ENCODE measurements around the gene MT1H. TPM values are rescaled to one million over a fixed set of nuclear protein-coding genes. Genes with fewer than 3 reads are reported as not detected.
"Not testable (repeated sequence)": the region's sequence is repeated elsewhere in the genome, so short reads cannot be mapped to it uniquely, and the experiment has no call there.

Gene MT1H
- total and polyA plus RNA-seq, 2 donors = 0.85 to 50.7 TPM

GRCh38 chr16:56670620-56670934 is 963 bp downstream of the MT1H start:
- peaks cover 60 to 93% of the 10 kb centered on the region in 2 donors for H3K27me3 ChIP-seq (ENCODE audit: control insufficient read depth in 2 of 2, insufficient read depth in 1 of 2, low read length in 1 of 2)
- WGBS = 51% methylated on average over 2 of the region's 2 CpGs
- H3K27ac ChIP-seq (ENCODE audit: low read depth in 1 of 2, low read length in 1 of 2) = no peak overlapping the region
- no peak for DNase-seq (ENCODE audit: low read depth in 6 of 9, low spot score in 9 of 9)
- no peak overlapping the region for H3K4me3 ChIP-seq (ENCODE audit: low read length in 2 of 2)
- no peaks in the 10 kb centered on the region for H3K36me3 ChIP-seq (ENCODE audit: control insufficient read depth in 2 of 2, insufficient read depth in 2 of 2, low read length in 1 of 2)
- no peaks in the 10 kb centered on the region for H3K9me3 ChIP-seq (ENCODE audit: control insufficient read depth in 2 of 2, insufficient read depth in 1 of 2, low read length in 1 of 2)
- H3K4me1 ChIP-seq (ENCODE audit: control insufficient read depth in 2 of 2, insufficient read depth in 2 of 2, low read length in 2 of 2) = peaks cover 8 to 10% of the 10 kb centered on the region in 2 donors

GRCh38 chr16:56671691-56672090 is 2.1 kb downstream of the MT1H start:
- Histone ChIP-seq H3K4me1 (ENCODE audit: control insufficient read depth in 2 of 2, insufficient read depth in 2 of 2, low read length in 2 of 2) (peaks cover 14 to 19% of the 10 kb centered on the region in 2 donors), H3K27me3 (ENCODE audit: control insufficient read depth in 2 of 2, insufficient read depth in 1 of 2, low read length in 1 of 2) (peaks cover 59 to 93% of the 10 kb centered on the region in 2 donors)
- not testable (repeated sequence) for H3K27ac ChIP-seq (ENCODE audit: low read depth in 1 of 2, low read length in 1 of 2); H3K36me3 ChIP-seq (ENCODE audit: control insufficient read depth in 2 of 2, insufficient read depth in 2 of 2, low read length in 1 of 2); H3K9me3 ChIP-seq (ENCODE audit: control insufficient read depth in 2 of 2, insufficient read depth in 1 of 2, low read length in 1 of 2); H3K4me3 ChIP-seq (ENCODE audit: low read length in 2 of 2); DNase-seq (ENCODE audit: low read depth in 6 of 9, low spot score in 9 of 9)
- 93% methylated on average over 2 of the region's 2 CpGs for WGBS

GRCh38 chr16:56672171-56672570 is 2.6 kb downstream of the MT1H start:
- not testable (repeated sequence) for H3K36me3 ChIP-seq (ENCODE audit: control insufficient read depth in 2 of 2, insufficient read depth in 2 of 2, low read length in 1 of 2); H3K4me3 ChIP-seq (ENCODE audit: low read length in 2 of 2); DNase-seq (ENCODE audit: low read depth in 6 of 9, low spot score in 9 of 9); H3K9me3 ChIP-seq (ENCODE audit: control insufficient read depth in 2 of 2, insufficient read depth in 1 of 2, low read length in 1 of 2); H3K27ac ChIP-seq (ENCODE audit: low read depth in 1 of 2, low read length in 1 of 2)
- Histone ChIP-seq H3K4me1 (ENCODE audit: control insufficient read depth in 2 of 2, insufficient read depth in 2 of 2, low read length in 2 of 2) (peaks cover 14 to 22% of the 10 kb centered on the region in 2 donors), H3K27me3 (ENCODE audit: control insufficient read depth in 2 of 2, insufficient read depth in 1 of 2, low read length in 1 of 2) (peaks cover 56 to 93% of the 10 kb centered on the region in 2 donors)
- WGBS = 98% methylated on average over 3 of the region's 3 CpGs

DNA sequence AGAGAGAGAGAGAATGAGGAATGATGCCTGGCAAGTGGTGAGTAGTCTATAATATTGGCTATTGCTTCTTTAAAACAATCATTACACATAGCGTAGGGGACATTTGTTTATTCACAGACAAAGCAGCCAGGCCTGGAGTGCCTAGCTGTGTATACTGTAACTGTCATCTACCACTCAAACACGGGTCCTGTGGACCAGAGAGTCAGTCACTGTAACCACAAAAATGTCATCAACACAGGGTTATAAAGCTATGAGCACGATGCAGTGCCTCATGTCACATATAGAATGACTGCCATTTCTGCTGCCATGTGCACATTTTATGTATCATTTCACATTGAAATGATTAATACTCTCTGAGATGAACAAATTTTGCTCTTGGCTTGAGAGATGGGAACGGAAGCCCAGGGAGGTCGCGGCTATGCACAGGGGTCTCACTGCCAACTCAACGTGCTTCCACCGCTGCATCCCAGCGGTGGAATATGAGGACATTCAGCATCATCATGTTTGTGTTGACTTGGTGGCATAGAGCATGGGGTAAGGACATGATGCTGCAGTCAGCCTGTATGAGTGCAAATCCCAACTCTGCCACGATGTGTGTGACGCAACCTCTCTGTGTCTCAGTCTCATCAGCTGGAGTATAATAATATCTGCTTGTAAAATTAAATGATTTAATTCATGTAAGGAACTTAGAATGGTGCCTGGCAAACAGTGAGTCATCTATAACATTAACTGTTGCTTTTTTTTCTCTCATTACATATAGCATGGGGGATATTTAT is 3.3 kb downstream of the MT1H start:
- 91% methylated on average over 11 of the region's 11 CpGs for WGBS
- Histone ChIP-seq H3K4me1 (ENCODE audit: control insufficient read depth in 2 of 2, insufficient read depth in 2 of 2, low read length in 2 of 2) (peaks cover 10 to 17% of the 10 kb centered on the region in 2 donors), H3K9me3 (ENCODE audit: control insufficient read depth in 2 of 2, insufficient read depth in 1 of 2, low read length in 1 of 2) (no peaks in the 10 kb centered on the region), H3K27ac (ENCODE audit: low read depth in 1 of 2, low read length in 1 of 2) (no peak overlapping the region), H3K27me3 (ENCODE audit: control insufficient read depth in 2 of 2, insufficient read depth in 1 of 2, low read length in 1 of 2) (peaks cover 48 to 90% of the 10 kb centered on the region in 2 donors), H3K4me3 (ENCODE audit: low read length in 2 of 2) (no peak overlapping the region), H3K36me3 (ENCODE audit: control insufficient read depth in 2 of 2, insufficient read depth in 2 of 2, low read length in 1 of 2) (no peaks in the 10 kb centered on the region)
- no peak for DNase-seq (ENCODE audit: low read depth in 6 of 9, low spot score in 9 of 9)

- Histone ChIP-seq H3K4me1 (ENCODE audit: control insufficient read depth in 2 of 2, insufficient read depth in 2 of 2, low read length in 2 of 2) (peaks cover 9 to 17% of the 10 kb centered on the region in 2 donors), H3K27ac (ENCODE audit: low read depth in 1 of 2, low read length in 1 of 2) (no peak overlapping the region), H3K4me3 (ENCODE audit: low read length in 2 of 2) (no peak overlapping the region), H3K27me3 (ENCODE audit: control insufficient read depth in 2 of 2, insufficient read depth in 1 of 2, low read length in 1 of 2) (peaks cover 39 to 86% of the 10 kb centered on the region in 2 donors), H3K9me3 (ENCODE audit: control insufficient read depth in 2 of 2, insufficient read depth in 1 of 2, low read length in 1 of 2) (no peaks in the 10 kb centered on the region), H3K36me3 (ENCODE audit: control insufficient read depth in 2 of 2, insufficient read depth in 2 of 2, low read length in 1 of 2) (no peaks in the 10 kb centered on the region)
- DNase-seq (ENCODE audit: low read depth in 6 of 9, low spot score in 9 of 9) = peak in 3 of 9 donors; percentile 37 to 56 (median 45)
- WGBS = 33% methylated on average over 12 of the region's 12 CpGs
Measured at GRCh38 chr16:56673921-56674320, 4.3 kb downstream of the MT1H start.

DNA sequence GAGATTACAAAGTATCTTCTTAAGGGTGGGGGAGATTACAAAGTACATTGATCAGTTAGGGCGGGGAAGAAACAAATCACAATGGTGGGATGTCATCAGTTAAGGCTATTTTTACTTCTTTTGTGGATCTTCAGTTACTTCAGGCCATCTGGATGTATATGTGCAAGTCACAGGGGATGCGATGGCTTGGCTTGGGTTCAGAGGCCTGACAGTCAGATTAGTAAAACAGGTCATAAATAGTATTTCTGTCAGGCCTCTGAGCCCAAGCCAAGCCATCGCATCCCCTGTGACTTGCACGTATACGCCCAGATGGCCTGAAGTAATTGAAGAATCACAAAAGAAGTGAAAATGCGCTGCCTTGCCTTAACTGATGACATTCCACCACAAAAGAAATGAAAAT is 5.0 kb downstream of the MT1H start:
- H3K36me3 ChIP-seq (ENCODE audit: control insufficient read depth in 2 of 2, insufficient read depth in 2 of 2, low read length in 1 of 2); H3K4me3 ChIP-seq (ENCODE audit: low read length in 2 of 2); H3K27ac ChIP-seq (ENCODE audit: low read depth in 1 of 2, low read length in 1 of 2); H3K9me3 ChIP-seq (ENCODE audit: control insufficient read depth in 2 of 2, insufficient read depth in 1 of 2, low read length in 1 of 2); DNase-seq (ENCODE audit: low read depth in 6 of 9, low spot score in 9 of 9): not testable (repeated sequence)
- WGBS = 93% methylated on average over 6 of the region's 6 CpGs
- Histone ChIP-seq H3K4me1 (ENCODE audit: control insufficient read depth in 2 of 2, insufficient read depth in 2 of 2, low read length in 2 of 2) (peaks cover 9 to 15% of the 10 kb centered on the region in 2 donors), H3K27me3 (ENCODE audit: control insufficient read depth in 2 of 2, insufficient read depth in 1 of 2, low read length in 1 of 2) (peaks cover 33 to 80% of the 10 kb centered on the region in 2 donors)

DNA sequence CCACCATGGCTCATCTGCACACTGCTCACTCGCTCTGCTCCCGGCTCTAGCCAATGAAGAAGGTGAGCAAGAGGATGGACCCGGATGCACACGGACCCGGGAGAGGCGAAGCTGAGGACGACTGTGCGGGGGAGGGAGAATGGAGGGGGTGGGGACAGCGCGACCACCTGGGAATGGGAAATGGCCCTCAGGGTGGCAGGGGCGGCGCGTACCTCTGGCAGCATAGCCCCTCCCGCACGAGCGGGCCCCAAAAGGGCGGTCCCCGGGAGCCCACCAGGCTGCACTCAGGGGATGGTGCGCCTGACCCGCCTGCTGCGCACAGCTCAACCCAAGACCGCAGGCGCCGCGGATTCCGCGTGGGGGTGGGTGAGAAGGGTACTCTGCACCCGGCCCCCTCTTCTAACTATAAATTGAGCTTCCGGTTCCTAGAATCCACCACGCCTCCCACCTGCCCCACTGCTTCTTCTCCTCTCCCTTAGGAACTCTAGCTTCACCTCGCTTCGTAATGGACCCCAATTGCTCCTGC is 6.1 kb downstream of the MT1H start:
- WGBS = 3% methylated on average over 32 of the region's 32 CpGs
- Histone ChIP-seq H3K9me3 (ENCODE audit: control insufficient read depth in 2 of 2, insufficient read depth in 1 of 2, low read length in 1 of 2) (no peaks in the 10 kb centered on the region), H3K4me1 (ENCODE audit: control insufficient read depth in 2 of 2, insufficient read depth in 2 of 2, low read length in 2 of 2) (peaks cover 9 to 14% of the 10 kb centered on the region in 2 donors), H3K27me3 (ENCODE audit: control insufficient read depth in 2 of 2, insufficient read depth in 1 of 2, low read length in 1 of 2) (peaks cover 23 to 68% of the 10 kb centered on the region in 2 donors), H3K36me3 (ENCODE audit: control insufficient read depth in 2 of 2, insufficient read depth in 2 of 2, low read length in 1 of 2) (no peaks in the 10 kb centered on the region), H3K27ac (ENCODE audit: low read depth in 1 of 2, low read length in 1 of 2) (no peak overlapping the region), H3K4me3 (ENCODE audit: low read length in 2 of 2) (peak overlapping the region; percentile 31 to 54)
- peak in 4 of 9 donors; percentile 37 to 75 (median 56) for DNase-seq (ENCODE audit: low read depth in 6 of 9, low spot score in 9 of 9)

GRCh38 chr16:56677474-56677873 is 7.9 kb downstream of the MT1H start:
- Histone ChIP-seq H3K4me3 (ENCODE audit: low read length in 2 of 2) (no peak overlapping the region), H3K4me1 (ENCODE audit: control insufficient read depth in 2 of 2, insufficient read depth in 2 of 2, low read length in 2 of 2) (peaks cover 9 to 22% of the 10 kb centered on the region in 2 donors), H3K9me3 (ENCODE audit: control insufficient read depth in 2 of 2, insufficient read depth in 1 of 2, low read length in 1 of 2) (no peaks in the 10 kb centered on the region), H3K36me3 (ENCODE audit: control insufficient read depth in 2 of 2, insufficient read depth in 2 of 2, low read length in 1 of 2) (no peaks in the 10 kb centered on the region), H3K27me3 (ENCODE audit: control insufficient read depth in 2 of 2, insufficient read depth in 1 of 2, low read length in 1 of 2) (peaks cover 12 to 57% of the 10 kb centered on the region in 2 donors), H3K27ac (ENCODE audit: low read depth in 1 of 2, low read length in 1 of 2) (no peak overlapping the region)
- no peak for DNase-seq (ENCODE audit: low read depth in 6 of 9, low spot score in 9 of 9)
- WGBS = 91% methylated on average over 3 of the region's 3 CpGs

DNA sequence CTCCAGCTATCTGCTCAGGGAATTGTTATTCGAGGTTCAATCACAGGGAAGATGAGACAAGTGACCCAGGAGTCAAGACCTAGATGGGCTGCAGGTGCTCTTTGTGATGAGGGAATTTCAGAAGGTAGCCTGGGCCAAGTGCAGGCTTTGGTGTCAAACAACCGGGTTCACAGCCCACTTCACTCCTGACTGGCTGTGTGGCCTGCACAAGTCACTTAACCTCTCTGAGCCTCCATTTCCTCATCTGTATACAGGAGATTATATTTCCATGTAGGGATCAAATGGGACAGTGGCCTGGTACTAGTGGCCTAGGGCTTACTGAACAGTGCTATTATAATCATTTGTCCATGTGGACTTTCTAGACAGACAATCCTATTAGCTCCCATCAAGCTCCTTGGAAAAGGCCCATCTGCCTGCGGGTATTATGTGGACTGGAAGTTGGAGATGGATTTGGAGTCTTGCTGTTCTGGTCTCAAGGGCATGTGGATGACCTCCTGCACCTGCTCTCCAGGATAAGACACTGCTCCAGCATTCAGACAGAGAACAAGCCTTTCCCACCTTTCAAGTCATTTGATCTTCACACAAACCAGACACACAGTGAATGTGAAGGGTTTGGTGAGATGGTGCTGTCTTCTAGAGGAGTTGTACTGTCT is 9.6 kb downstream of the MT1H start:
- Histone ChIP-seq H3K4me3 (ENCODE audit: low read length in 2 of 2) (no peak overlapping the region), H3K4me1 (ENCODE audit: control insufficient read depth in 2 of 2, insufficient read depth in 2 of 2, low read length in 2 of 2) (peaks cover 24 to 36% of the 10 kb centered on the region in 2 donors), H3K27ac (ENCODE audit: low read depth in 1 of 2, low read length in 1 of 2) (no peak overlapping the region), H3K9me3 (ENCODE audit: control insufficient read depth in 2 of 2, insufficient read depth in 1 of 2, low read length in 1 of 2) (no peaks in the 10 kb centered on the region), H3K27me3 (ENCODE audit: control insufficient read depth in 2 of 2, insufficient read depth in 1 of 2, low read length in 1 of 2) (peaks cover 4 to 47% of the 10 kb centered on the region in 2 donors), H3K36me3 (ENCODE audit: control insufficient read depth in 2 of 2, insufficient read depth in 2 of 2, low read length in 1 of 2) (no peaks in the 10 kb centered on the region)
- 94% methylated on average over 3 of the region's 3 CpGs for whole genome bisulfite sequencing
- DNase-seq (ENCODE audit: low read depth in 6 of 9, low spot score in 9 of 9) = no peak

Measured in thymus (tissue), 11 donors.